Testis (tissue), 3 donors: ENCODE data around the gene PFKFB3. TPM values are rescaled to one million over a fixed set of nuclear protein-coding genes. Genes with fewer than 3 reads are reported as not detected.

Experiments used
- DNase-seq: peaks from one replicate; pipeline ENCODE4 v3.0.0-alpha.2; 2019
- H3K27ac ChIP-seq, 2 donors: fragments of 200-600 bp; sonication (generic); one replicate each; pipeline ENCODE4 v1.5.1; 2019
- H3K27me3 ChIP-seq: fragments of 200-600 bp; sonication (generic); one replicate; pipeline ENCODE4 v1.5.1; 2019
- H3K36me3 ChIP-seq: fragments of 200-600 bp; sonication (generic); one replicate; pipeline ENCODE4 v1.5.1; 2017; ENCODE audit warnings: low read depth; ENCODE audit errors: missing control alignments
- H3K4me1 ChIP-seq: fragments of 200-600 bp; sonication (generic); one replicate; pipeline ENCODE4 v1.5.1; 2019
- H3K4me3 ChIP-seq, 2 donors: fragments of 200-600 bp; sonication (generic); one replicate each; pipeline ENCODE4 v1.5.1; 2017 to 2019
- H3K9me3 ChIP-seq: fragments of 200-600 bp; sonication (generic); one replicate; pipeline ENCODE4 v1.5.1; 2017
- POLR2A ChIP-seq: fragments of 450-650 bp; IDR thresholded peaks from one replicate; pipeline ENCODE4 v1.6.1; 2017; ENCODE audit warnings: antibody characterized with exemption, mild to moderate bottlenecking, moderate library complexity
- WGBS, 2 donors: methylation state at CpG; one replicate each; pipeline ENCODE4 v1.1.5; 2018; 5-methylcytosine and 5-hydroxymethylcytosine counted together
- intact Hi-C: fragments of 100-400 bp; cut with DNase I; formaldehyde crosslinking; loops from one replicate; pipeline ENCODE4 v1.15.1; 2023; ENCODE audit warnings: low total_unique reads
- polyA plus RNA-seq: library from polyadenylated mRNA; stranded (reverse); fragments of 350-450 nt; fragmentation: Illumina TruSeq; extraction: RNeasy Lipid Tissue Mini Kit (QIAGEN cat#74804); gene quantifications from one replicate; pipeline ENCODE4 v1.2.3, GENCODE V29; 2014; ENCODE audit warnings: low read depth, low replicate concordance; ENCODE audit not compliant: insufficient read depth
- total RNA-seq, 2 donors: library from RNA; depleted of rRNA; stranded (reverse); fragments of >200 nt; gene quantifications; one replicate each; pipeline ENCODE4 v1.2.3, GENCODE V29; 2016
- TF ChIP-seq, protein P1 (sequence below), 3 experiments: fragments of 450-650 bp in 2 of 3; fragments of 200-600 bp in 1 of 3; sonication (generic) in 1 of 3; IDR thresholded peaks; one replicate each; pipeline ENCODE4 v1.5.1; 2016 to 2019; ENCODE audit warnings: antibody characterized with exemption in 3 of 3, mild to moderate bottlenecking in 2 of 3, moderate library complexity in 1 of 3

Gene PFKFB3
- total and polyA plus RNA-seq, 3 donors from 2014 or later = 31.7 to 65.3 (median 53.9) TPM

DNA sequence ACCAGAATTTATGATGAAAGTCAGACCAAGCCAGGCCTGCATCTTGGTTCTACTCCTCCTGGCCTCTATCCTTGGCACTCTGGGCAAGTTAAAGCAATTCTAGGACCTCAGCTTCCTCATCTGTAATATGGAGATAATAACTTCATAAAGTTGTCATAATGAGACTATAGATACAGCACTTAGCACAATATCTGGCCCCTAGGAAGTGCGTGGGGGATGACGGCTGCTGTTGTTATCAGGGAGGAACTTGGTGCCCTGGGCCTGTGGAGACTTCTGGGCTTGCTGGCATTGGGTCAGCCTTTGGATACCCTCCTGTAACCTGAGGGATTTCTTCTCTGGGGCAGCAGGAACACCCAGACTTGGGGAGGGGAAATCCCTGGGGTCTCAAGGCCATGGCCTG lies 27.6 kb downstream of the PFKFB3 start:
- H3K36me3 ChIP-seq = no peaks in the 10 kb centered on the region
- TF ChIP-seq, protein P1, sequence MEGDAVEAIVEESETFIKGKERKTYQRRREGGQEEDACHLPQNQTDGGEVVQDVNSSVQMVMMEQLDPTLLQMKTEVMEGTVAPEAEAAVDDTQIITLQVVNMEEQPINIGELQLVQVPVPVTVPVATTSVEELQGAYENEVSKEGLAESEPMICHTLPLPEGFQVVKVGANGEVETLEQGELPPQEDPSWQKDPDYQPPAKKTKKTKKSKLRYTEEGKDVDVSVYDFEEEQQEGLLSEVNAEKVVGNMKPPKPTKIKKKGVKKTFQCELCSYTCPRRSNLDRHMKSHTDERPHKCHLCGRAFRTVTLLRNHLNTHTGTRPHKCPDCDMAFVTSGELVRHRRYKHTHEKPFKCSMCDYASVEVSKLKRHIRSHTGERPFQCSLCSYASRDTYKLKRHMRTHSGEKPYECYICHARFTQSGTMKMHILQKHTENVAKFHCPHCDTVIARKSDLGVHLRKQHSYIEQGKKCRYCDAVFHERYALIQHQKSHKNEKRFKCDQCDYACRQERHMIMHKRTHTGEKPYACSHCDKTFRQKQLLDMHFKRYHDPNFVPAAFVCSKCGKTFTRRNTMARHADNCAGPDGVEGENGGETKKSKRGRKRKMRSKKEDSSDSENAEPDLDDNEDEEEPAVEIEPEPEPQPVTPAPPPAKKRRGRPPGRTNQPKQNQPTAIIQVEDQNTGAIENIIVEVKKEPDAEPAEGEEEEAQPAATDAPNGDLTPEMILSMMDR (IDR thresholded peaks at IDR 0.05) = no peak
- no peak for TF ChIP-seq POLR2A
- intact Hi-C loops = no loop called here
- H3K9me3 ChIP-seq = no peaks in the 10 kb centered on the region
- H3K27me3 ChIP-seq = no peaks in the 10 kb centered on the region
- H3K27ac ChIP-seq = no peak overlapping the region
- H3K4me1 ChIP-seq = peaks cover 12% of the 10 kb centered on the region
- DNase-seq = no peak
- H3K4me3 ChIP-seq = no peak overlapping the region
- 41 to 89% methylated on average over 2 of the region's 2 CpGs for whole genome bisulfite sequencing, 2 donors

GRCh38 chr10:6231146-6231545 lies 28.4 kb downstream of the PFKFB3 start:
- no peak overlapping the region for H3K4me3 ChIP-seq
- no peak overlapping the region for H3K27ac ChIP-seq
- H3K4me1 ChIP-seq = peaks cover 12% of the 10 kb centered on the region
- H3K9me3 ChIP-seq = no peaks in the 10 kb centered on the region
- WGBS, 2 donors = 91 to 97% methylated on average over 9 to 12 of the region's 12 CpGs
- no peaks in the 10 kb centered on the region for H3K36me3 ChIP-seq
- TF ChIP-seq, protein P1 (IDR thresholded peaks at IDR 0.05) = no peak
- TF ChIP-seq POLR2A = no peak
- H3K27me3 ChIP-seq = no peaks in the 10 kb centered on the region
- intact Hi-C loops = no loop called here
- no peak for DNase-seq

DNA sequence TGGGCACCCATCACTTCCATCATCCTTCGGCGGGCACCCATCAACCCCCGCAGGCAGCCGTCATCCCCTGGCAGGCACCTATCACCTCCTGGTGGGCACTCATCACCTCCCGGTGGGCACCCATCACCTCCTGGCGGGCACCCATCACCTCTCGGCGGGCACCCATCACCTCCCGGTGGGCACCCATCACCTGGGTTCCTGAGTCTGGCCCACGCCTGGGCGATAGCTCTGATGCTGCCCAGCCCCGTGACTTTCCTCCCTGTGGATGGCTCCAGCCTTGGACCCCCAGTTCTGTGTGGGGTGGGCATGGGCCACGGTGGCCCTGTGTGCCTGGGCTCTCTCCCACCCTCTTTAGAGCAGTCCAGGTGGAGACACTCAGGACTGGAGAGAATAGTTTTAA lies 29.0 kb downstream of the PFKFB3 start:
- DNase-seq = no peak
- Histone ChIP-seq H3K27ac (no peak overlapping the region), H3K36me3 (no peaks in the 10 kb centered on the region), H3K27me3 (no peaks in the 10 kb centered on the region), H3K4me3 (no peak overlapping the region), H3K9me3 (no peaks in the 10 kb centered on the region), H3K4me1 (peaks cover 12% of the 10 kb centered on the region)
- 81 to 88% methylated on average over 13 of the region's 13 CpGs for WGBS, 2 donors
- intact Hi-C loops = no loop called here
- TF ChIP-seq, protein P1 (IDR thresholded peaks at IDR 0.05) = no peak
- no peak for TF ChIP-seq POLR2A

- no peak overlapping the region for H3K4me3 ChIP-seq
- H3K27me3 ChIP-seq = no peaks in the 10 kb centered on the region
- no peaks in the 10 kb centered on the region for H3K36me3 ChIP-seq
- no peak for DNase-seq
- intact Hi-C loops = no loop called here
- WGBS, 2 donors = 66 to 71% methylated on average over 11 to 15 of the region's 15 CpGs
- no peak overlapping the region for H3K27ac ChIP-seq
- peaks cover 12% of the 10 kb centered on the region for H3K4me1 ChIP-seq
- TF ChIP-seq, protein P1 (IDR thresholded peaks at IDR 0.05) = no peak
- TF ChIP-seq POLR2A = no peak
- no peaks in the 10 kb centered on the region for H3K9me3 ChIP-seq
Measured at GRCh38 chr10:6232225-6232807, 29.6 kb downstream of the PFKFB3 start.
